ENCODE results near the gene PAXIP1.

Gene PAXIP1

DNA sequence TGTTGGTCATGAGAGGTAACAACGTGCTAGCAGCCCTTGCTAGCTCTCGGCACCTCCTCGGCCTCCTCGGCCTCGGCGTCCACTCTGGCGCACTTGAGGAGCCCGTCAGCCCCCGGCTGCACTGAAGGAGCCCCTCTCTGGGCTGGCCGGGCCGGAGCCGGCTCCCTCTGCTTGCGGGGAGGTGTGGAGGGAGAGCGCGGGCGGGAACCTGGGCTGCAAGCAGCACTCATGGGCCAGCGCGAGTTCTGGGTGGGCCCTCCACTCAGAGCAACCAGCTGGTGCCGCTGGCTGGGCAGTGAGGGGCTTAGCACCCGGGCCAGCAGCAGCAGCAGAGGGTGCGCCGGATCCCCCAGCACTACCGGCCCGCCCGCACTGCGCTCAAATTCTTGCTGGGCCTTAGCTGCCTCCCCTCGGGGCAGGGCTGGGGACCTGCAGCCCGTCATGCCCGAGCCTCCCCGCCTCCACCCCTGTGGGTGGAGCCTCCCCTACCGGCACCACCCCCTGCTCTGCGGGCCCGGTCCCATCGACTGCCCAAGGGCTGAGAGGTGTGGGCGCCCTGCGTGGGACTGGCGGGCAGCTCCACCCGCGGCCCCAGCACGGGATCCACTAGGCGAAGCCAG, 96.1 kb downstream of the PAXIP1 start:
- TF ChIP-seq, protein P1, sequence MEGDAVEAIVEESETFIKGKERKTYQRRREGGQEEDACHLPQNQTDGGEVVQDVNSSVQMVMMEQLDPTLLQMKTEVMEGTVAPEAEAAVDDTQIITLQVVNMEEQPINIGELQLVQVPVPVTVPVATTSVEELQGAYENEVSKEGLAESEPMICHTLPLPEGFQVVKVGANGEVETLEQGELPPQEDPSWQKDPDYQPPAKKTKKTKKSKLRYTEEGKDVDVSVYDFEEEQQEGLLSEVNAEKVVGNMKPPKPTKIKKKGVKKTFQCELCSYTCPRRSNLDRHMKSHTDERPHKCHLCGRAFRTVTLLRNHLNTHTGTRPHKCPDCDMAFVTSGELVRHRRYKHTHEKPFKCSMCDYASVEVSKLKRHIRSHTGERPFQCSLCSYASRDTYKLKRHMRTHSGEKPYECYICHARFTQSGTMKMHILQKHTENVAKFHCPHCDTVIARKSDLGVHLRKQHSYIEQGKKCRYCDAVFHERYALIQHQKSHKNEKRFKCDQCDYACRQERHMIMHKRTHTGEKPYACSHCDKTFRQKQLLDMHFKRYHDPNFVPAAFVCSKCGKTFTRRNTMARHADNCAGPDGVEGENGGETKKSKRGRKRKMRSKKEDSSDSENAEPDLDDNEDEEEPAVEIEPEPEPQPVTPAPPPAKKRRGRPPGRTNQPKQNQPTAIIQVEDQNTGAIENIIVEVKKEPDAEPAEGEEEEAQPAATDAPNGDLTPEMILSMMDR (conservative IDR thresholded peaks at IDR 0.05; ENCODE audit: low read depth, low read length), result no peak
- H3K4me3 ChIP-seq (ENCODE audit: low read length), result no peak overlapping the region
- DNase-seq (ENCODE audit: low read depth), result no peak

DNA sequence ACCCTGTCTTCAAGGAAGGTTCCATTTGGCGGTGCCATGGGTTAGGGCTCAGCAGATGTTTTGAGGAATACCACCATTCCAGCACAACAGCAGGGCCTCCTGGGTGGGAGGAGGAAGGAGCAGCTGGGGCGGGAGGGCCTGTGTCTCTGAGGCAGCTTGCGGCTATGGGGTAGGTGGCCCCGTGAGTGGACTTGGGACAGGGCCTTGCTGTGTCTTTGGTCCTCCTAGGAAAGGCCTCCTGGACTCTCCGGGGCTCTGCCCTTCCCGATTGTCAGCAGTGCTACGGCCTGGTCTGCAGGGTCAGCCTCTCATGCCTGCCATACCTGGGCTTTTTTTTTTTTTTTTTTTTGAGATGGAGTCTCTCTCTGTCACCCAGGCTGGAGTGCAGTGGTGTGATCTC, 96.7 kb downstream of the PAXIP1 start:
- no peak for DNase-seq (ENCODE audit: low read depth)
- no peak overlapping the region for H3K4me3 ChIP-seq (ENCODE audit: low read length)
- TF ChIP-seq, protein P1 (conservative IDR thresholded peaks at IDR 0.05; ENCODE audit: low read depth, low read length), result no peak

DNA sequence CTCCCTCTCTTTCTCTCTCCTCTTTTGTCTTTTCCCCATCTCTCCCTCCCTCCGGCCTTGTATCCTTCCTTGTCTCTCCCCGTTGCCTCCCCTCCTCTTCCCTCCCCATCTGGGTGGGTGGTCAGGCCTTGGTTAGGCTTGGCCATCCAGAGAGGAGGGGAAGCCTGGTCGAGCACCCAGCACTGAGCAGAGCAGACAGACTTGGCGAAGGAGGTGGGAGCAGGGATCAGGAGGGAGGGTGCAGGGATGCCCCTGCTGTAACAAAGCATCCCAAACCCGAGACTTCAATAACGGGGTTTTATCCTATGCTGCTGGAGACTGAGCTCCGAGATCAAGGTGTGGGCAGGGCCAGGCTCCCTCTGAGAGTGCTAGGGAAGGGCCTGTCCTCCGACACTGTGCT, 97.3 kb downstream of the PAXIP1 start:
- no peak overlapping the region for H3K4me3 ChIP-seq (ENCODE audit: low read length)
- DNase-seq (ENCODE audit: low read depth), result no peak
- TF ChIP-seq, protein P1 (conservative IDR thresholded peaks at IDR 0.05; ENCODE audit: low read depth, low read length), result no peak

DNA sequence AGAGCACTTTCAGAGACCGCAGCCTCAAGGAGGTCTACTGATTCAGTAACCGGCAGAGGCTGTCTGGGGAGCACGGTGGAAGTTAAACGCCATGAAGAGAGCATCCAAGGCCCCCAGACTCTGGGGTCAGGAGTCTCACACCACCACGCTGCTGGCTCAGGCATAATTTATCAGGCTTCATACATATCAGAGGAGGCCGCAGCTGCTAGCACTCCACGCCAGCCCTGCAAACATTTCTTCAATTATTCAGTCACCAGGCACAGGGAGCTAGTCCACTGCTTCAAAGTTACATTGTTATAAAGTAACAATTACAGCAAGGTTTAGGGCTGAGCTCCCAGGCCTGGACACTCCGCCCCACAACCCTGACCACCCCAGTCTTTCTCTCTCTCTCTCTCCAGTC, 97.8 kb downstream of the PAXIP1 start:
- no peak overlapping the region for H3K4me3 ChIP-seq (ENCODE audit: low read length)
- TF ChIP-seq, protein P1 (conservative IDR thresholded peaks at IDR 0.05; ENCODE audit: low read depth, low read length), result no peak
- no peak for DNase-seq (ENCODE audit: low read depth)

DNA sequence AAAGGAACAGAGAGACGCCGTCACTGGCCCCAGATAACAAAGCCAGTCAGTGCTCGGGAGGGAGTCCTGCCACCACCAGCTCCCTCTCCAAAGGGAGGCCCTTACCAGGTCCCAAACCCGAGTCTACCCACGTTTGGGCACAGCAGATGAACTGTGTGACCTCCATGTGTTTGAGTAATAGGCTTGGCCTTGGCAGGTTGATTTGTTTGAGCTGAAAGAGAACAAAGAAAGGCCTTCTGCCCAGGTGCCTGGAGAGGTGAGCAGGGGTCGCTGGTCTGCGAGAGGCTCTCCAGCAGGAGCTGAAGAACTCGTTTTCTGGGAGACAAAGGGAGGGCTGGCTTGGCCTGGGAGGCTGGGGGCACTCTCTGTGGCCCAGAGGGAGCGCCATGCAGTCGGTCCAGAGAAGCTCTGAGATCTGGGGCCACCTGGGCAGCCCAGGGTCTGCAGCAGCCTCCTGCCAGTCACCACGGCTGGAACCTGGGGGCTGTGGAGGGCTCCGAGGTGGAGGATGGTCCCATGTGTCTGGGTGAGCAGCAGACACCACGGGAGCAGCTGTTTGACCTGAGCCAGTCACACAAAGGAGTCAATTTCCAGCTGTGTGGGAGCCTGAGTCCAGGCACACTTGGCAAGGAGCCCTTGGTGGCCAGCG, 99.7 kb downstream of the PAXIP1 start:
- TF ChIP-seq, protein P1 (conservative IDR thresholded peaks at IDR 0.05; ENCODE audit: low read depth, low read length), result no peak
- no peak overlapping the region for H3K4me3 ChIP-seq (ENCODE audit: low read length)
- no peak for DNase-seq (ENCODE audit: low read depth)

DNA sequence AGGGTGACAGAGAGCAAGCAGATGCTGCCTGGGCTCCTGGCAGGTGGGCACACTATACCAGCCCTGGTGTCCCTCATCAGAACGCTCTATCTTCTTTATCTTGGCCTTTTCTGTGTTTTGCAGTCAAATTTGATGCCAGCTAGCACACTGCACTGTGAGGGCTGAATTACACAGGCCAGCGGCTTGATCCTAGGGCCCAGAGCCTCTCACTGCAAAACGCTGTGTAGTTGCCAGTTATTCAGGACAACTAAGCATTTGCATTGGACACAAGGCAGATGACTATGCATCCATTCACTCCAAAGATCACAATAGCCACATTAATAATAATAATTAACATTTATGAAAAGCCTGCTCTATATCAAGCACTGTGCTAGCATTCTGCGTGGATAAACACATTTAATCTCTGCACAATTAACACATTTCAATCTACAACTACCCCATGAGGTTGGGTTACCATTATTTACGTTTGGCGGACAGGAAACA, 100.3 kb downstream of the PAXIP1 start:
- TF ChIP-seq, protein P1 (conservative IDR thresholded peaks at IDR 0.05; ENCODE audit: low read depth, low read length), result no peak
- H3K4me3 ChIP-seq (ENCODE audit: low read length), result no peak overlapping the region
- no peak for DNase-seq (ENCODE audit: low read depth)

DNA sequence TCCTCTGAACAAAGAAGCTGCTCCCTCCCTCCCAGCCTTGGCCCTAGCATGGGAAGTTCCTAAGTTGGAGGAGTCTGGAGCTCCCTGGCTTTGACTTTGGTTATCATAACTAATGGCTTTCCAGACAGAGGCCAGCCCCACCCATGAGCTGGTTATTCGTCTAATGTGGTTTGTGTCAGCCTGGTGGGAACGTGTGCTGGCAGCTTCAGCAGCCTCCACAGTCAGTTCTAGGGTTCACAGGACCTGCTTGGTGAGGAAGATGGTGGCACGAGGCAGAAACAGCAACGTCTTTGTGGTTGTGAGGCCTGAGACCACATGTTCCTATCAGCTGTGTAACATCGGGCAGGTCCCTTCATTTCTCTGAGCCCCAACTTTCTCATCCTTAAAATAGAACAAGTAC, 103.1 kb downstream of the PAXIP1 start:
- TF ChIP-seq, protein P1 (conservative IDR thresholded peaks at IDR 0.05; ENCODE audit: low read depth, low read length), result no peak
- DNase-seq (ENCODE audit: low read depth), result no peak
- no peak overlapping the region for H3K4me3 ChIP-seq (ENCODE audit: low read length)

Measured in retinal pigment epithelial cell (primary cell).